Endothelial cell (in vitro differentiated cells): Measurements from ENCODE around the gene PACS1. TPM values are rescaled to one million over a fixed set of nuclear protein-coding genes. Genes with fewer than 3 reads are reported as not detected.

Source experiments
- DNase-seq: peaks from one replicate; pipeline ENCODE4 v3.0.0; 2021; ENCODE audit warnings: low spot score
- H3K27ac Mint-ChIP-seq: one replicate; pipeline ENCODE4 v1.8.0; 2021; ENCODE audit warnings: mixed read lengths, inconsistent platforms; ENCODE audit not compliant: unreplicated experiment
- H3K27me3 Mint-ChIP-seq: one replicate; pipeline ENCODE4 v1.8.0; 2021; ENCODE audit warnings: mild to moderate bottlenecking, moderate library complexity, mixed read lengths, inconsistent platforms; ENCODE audit not compliant: unreplicated experiment
- H3K36me3 Mint-ChIP-seq: one replicate; pipeline ENCODE4 v1.8.0; 2021; ENCODE audit warnings: mild to moderate bottlenecking, low read depth, mixed read lengths, inconsistent platforms; ENCODE audit not compliant: unreplicated experiment
- H3K4me1 Mint-ChIP-seq: one replicate; pipeline ENCODE4 v1.8.0; 2021; ENCODE audit warnings: mild to moderate bottlenecking, mixed read lengths, inconsistent platforms; ENCODE audit not compliant: unreplicated experiment
- H3K4me3 Mint-ChIP-seq: one replicate; pipeline ENCODE4 v1.8.0; 2021; ENCODE audit warnings: mild to moderate bottlenecking, mixed read lengths, inconsistent platforms; ENCODE audit not compliant: unreplicated experiment
- H3K9me3 Mint-ChIP-seq: one replicate; pipeline ENCODE4 v1.8.0; 2021; ENCODE audit warnings: mixed read lengths, inconsistent platforms; ENCODE audit not compliant: unreplicated experiment
- CTCF ChIP-seq: fragments of 200-600 bp; sonication (generic); IDR thresholded peaks from one replicate; pipeline ENCODE4 v1.5.0; 2021; ENCODE audit warnings: antibody characterized with exemption; ENCODE audit not compliant: unreplicated experiment
- total RNA-seq: library from RNA; stranded (reverse); fragmentation: NEBNext Ultra II Directional; extraction: Animal tissue kit (Norgen Biotek cat#: 25700); gene quantifications from one replicate; pipeline ENCODE4 v1.2.1, GENCODE V29; 2021; ENCODE audit not compliant: unreplicated experiment

PACS1 gene
- total RNA-seq, 1 donor from 2014 or later, result 114 TPM

GRCh38 chr11:66218036-66218435, 148.0 kb downstream of the PACS1 start:
- H3K27ac Mint-ChIP-seq, result no peak overlapping the region
- peak overlapping the region; percentile 59 for H3K4me3 Mint-ChIP-seq
- peaks cover 3% of the 10 kb centered on the region for H3K4me1 Mint-ChIP-seq
- no peak for TF ChIP-seq CTCF
- peaks cover 7% of the 10 kb centered on the region for H3K27me3 Mint-ChIP-seq
- peaks cover 58% of the 10 kb centered on the region for H3K36me3 Mint-ChIP-seq
- H3K9me3 Mint-ChIP-seq, result no peaks in the 10 kb centered on the region
- DNase-seq, result no peak

- Mint-ChIP-seq H3K27ac (peak overlapping the region; percentile 67), H3K4me1 (peaks cover 3% of the 10 kb centered on the region), H3K4me3 (peak overlapping the region; percentile 39), H3K36me3 (peaks cover 59% of the 10 kb centered on the region), H3K27me3 (peaks cover 7% of the 10 kb centered on the region), H3K9me3 (no peaks in the 10 kb centered on the region)
- no peak for TF ChIP-seq CTCF
- DNase-seq, result no peak
Observed at GRCh38 chr11:66218846-66219620, 149.0 kb downstream of the PACS1 start.

- Mint-ChIP-seq H3K27me3 (peaks cover 7% of the 10 kb centered on the region), H3K4me1 (no peaks in the 10 kb centered on the region), H3K36me3 (peaks cover 62% of the 10 kb centered on the region), H3K27ac (no peak overlapping the region), H3K9me3 (no peaks in the 10 kb centered on the region), H3K4me3 (no peak overlapping the region)
- no peak for DNase-seq
- no peak for TF ChIP-seq CTCF
Observed at GRCh38 chr11:66219846-66220565, 149.9 kb downstream of the PACS1 start.

GRCh38 chr11:66220566-66220935, 150.5 kb downstream of the PACS1 start:
- Mint-ChIP-seq H3K9me3 (no peaks in the 10 kb centered on the region), H3K27ac (no peak overlapping the region), H3K4me3 (no peak overlapping the region), H3K27me3 (peaks cover 7% of the 10 kb centered on the region), H3K36me3 (peaks cover 63% of the 10 kb centered on the region), H3K4me1 (no peaks in the 10 kb centered on the region)
- no peak for TF ChIP-seq CTCF
- DNase-seq, result no peak

- TF ChIP-seq CTCF, result no peak
- Mint-ChIP-seq H3K4me3 (peak overlapping the region; percentile 65), H3K4me1 (no peaks in the 10 kb centered on the region), H3K9me3 (no peaks in the 10 kb centered on the region), H3K27ac (no peak overlapping the region), H3K27me3 (peaks cover 6% of the 10 kb centered on the region), H3K36me3 (peaks cover 61% of the 10 kb centered on the region)
- no peak for DNase-seq
Observed at GRCh38 chr11:66221012-66221411, 150.9 kb downstream of the PACS1 start.
